ENCODE measurements around the gene MYBBP1A. TPM values are rescaled to one million over a fixed set of nuclear protein-coding genes. Genes with fewer than 3 reads are reported as not detected.

Gene MYBBP1A
- total and polyA plus RNA-seq, 2 donors: 21.5 to 36.9 TPM

- Histone ChIP-seq H3K4me1 (ENCODE audit: control insufficient read depth in 2 of 2, insufficient read depth in 2 of 2, low read length in 2 of 2) (peaks cover 0 to 11% of the 10 kb centered on the region in 2 donors), H3K27ac (ENCODE audit: low read depth in 1 of 2, low read length in 1 of 2) (no peak overlapping the region), H3K4me3 (ENCODE audit: low read length in 2 of 2) (no peak overlapping the region), H3K36me3 (ENCODE audit: control insufficient read depth in 2 of 2, insufficient read depth in 2 of 2, low read length in 1 of 2) (no peaks in the 10 kb centered on the region), H3K9me3 (ENCODE audit: control insufficient read depth in 2 of 2, insufficient read depth in 1 of 2, low read length in 1 of 2) (peaks cover 0 to 3% of the 10 kb centered on the region in 2 donors), H3K27me3 (ENCODE audit: control insufficient read depth in 2 of 2, insufficient read depth in 1 of 2, low read length in 1 of 2) (peaks cover 1 to 45% of the 10 kb centered on the region in 2 donors)
- 87% methylated on average over 8 of the region's 8 CpGs for whole genome bisulfite sequencing
- DNase-seq (ENCODE audit: low read depth in 6 of 9, low spot score in 9 of 9): no peak
These were observed 22.3 kb upstream of the MYBBP1A start for GRCh38 chr17:4577386-4577993.

- peaks cover 0 to 3% of the 10 kb centered on the region in 2 donors for H3K9me3 ChIP-seq (ENCODE audit: control insufficient read depth in 2 of 2, insufficient read depth in 1 of 2, low read length in 1 of 2)
- DNase-seq (ENCODE audit: low read depth in 6 of 9, low spot score in 9 of 9): no peak
- 86% methylated on average over 18 of the region's 18 CpGs for WGBS
- peaks cover 0 to 39% of the 10 kb centered on the region in 2 donors for H3K27me3 ChIP-seq (ENCODE audit: control insufficient read depth in 2 of 2, insufficient read depth in 1 of 2, low read length in 1 of 2)
- H3K4me1 ChIP-seq (ENCODE audit: control insufficient read depth in 2 of 2, insufficient read depth in 2 of 2, low read length in 2 of 2): peaks cover 0 to 11% of the 10 kb centered on the region in 2 donors
- no peaks in the 10 kb centered on the region for H3K36me3 ChIP-seq (ENCODE audit: control insufficient read depth in 2 of 2, insufficient read depth in 2 of 2, low read length in 1 of 2)
- no peak overlapping the region for H3K27ac ChIP-seq (ENCODE audit: low read depth in 1 of 2, low read length in 1 of 2)
- no peak overlapping the region for H3K4me3 ChIP-seq (ENCODE audit: low read length in 2 of 2)
These were observed 21.6 kb upstream of the MYBBP1A start for GRCh38 chr17:4576729-4577322.

GRCh38 chr17:4576161-4576558 is 21.0 kb upstream of the MYBBP1A start:
- WGBS: 97% methylated on average over 6 of the region's 6 CpGs
- Histone ChIP-seq H3K27ac (ENCODE audit: low read depth in 1 of 2, low read length in 1 of 2) (no peak overlapping the region), H3K9me3 (ENCODE audit: control insufficient read depth in 2 of 2, insufficient read depth in 1 of 2, low read length in 1 of 2) (peaks cover 0 to 3% of the 10 kb centered on the region in 2 donors), H3K4me1 (ENCODE audit: control insufficient read depth in 2 of 2, insufficient read depth in 2 of 2, low read length in 2 of 2) (peaks cover 0 to 11% of the 10 kb centered on the region in 2 donors), H3K4me3 (ENCODE audit: low read length in 2 of 2) (no peak overlapping the region), H3K27me3 (ENCODE audit: control insufficient read depth in 2 of 2, insufficient read depth in 1 of 2, low read length in 1 of 2) (peaks cover 0 to 32% of the 10 kb centered on the region in 2 donors), H3K36me3 (ENCODE audit: control insufficient read depth in 2 of 2, insufficient read depth in 2 of 2, low read length in 1 of 2) (no peaks in the 10 kb centered on the region)
- no peak for DNase-seq (ENCODE audit: low read depth in 6 of 9, low spot score in 9 of 9)

GRCh38 chr17:4574448-4575045 is 19.4 kb upstream of the MYBBP1A start:
- Histone ChIP-seq H3K4me1 (ENCODE audit: control insufficient read depth in 2 of 2, insufficient read depth in 2 of 2, low read length in 2 of 2) (peaks cover 0 to 11% of the 10 kb centered on the region in 2 donors), H3K4me3 (ENCODE audit: low read length in 2 of 2) (no peak overlapping the region), H3K27me3 (ENCODE audit: control insufficient read depth in 2 of 2, insufficient read depth in 1 of 2, low read length in 1 of 2) (peaks cover 0 to 20% of the 10 kb centered on the region in 2 donors), H3K27ac (ENCODE audit: low read depth in 1 of 2, low read length in 1 of 2) (no peak overlapping the region), H3K36me3 (ENCODE audit: control insufficient read depth in 2 of 2, insufficient read depth in 2 of 2, low read length in 1 of 2) (no peaks in the 10 kb centered on the region), H3K9me3 (ENCODE audit: control insufficient read depth in 2 of 2, insufficient read depth in 1 of 2, low read length in 1 of 2) (peaks cover 0 to 3% of the 10 kb centered on the region in 2 donors)
- DNase-seq (ENCODE audit: low read depth in 6 of 9, low spot score in 9 of 9): no peak
- 97% methylated on average over 9 of the region's 9 CpGs for WGBS

GRCh38 chr17:4573669-4574068 is 18.5 kb upstream of the MYBBP1A start:
- Histone ChIP-seq H3K27ac (ENCODE audit: low read depth in 1 of 2, low read length in 1 of 2) (no peak overlapping the region), H3K9me3 (ENCODE audit: control insufficient read depth in 2 of 2, insufficient read depth in 1 of 2, low read length in 1 of 2) (peaks cover 0 to 3% of the 10 kb centered on the region in 2 donors), H3K4me1 (ENCODE audit: control insufficient read depth in 2 of 2, insufficient read depth in 2 of 2, low read length in 2 of 2) (peaks cover 0 to 11% of the 10 kb centered on the region in 2 donors), H3K36me3 (ENCODE audit: control insufficient read depth in 2 of 2, insufficient read depth in 2 of 2, low read length in 1 of 2) (no peaks in the 10 kb centered on the region), H3K27me3 (ENCODE audit: control insufficient read depth in 2 of 2, insufficient read depth in 1 of 2, low read length in 1 of 2) (peaks cover 0 to 20% of the 10 kb centered on the region in 2 donors), H3K4me3 (ENCODE audit: low read length in 2 of 2) (no peak overlapping the region)
- DNase-seq (ENCODE audit: low read depth in 6 of 9, low spot score in 9 of 9): peak in 1 of 9 donors; percentile 28
- 84% methylated on average over 7 of the region's 7 CpGs for WGBS

GRCh38 chr17:4573115-4573514 is 17.9 kb upstream of the MYBBP1A start:
- DNase-seq (ENCODE audit: low read depth in 6 of 9, low spot score in 9 of 9): no peak
- Histone ChIP-seq H3K4me1 (ENCODE audit: control insufficient read depth in 2 of 2, insufficient read depth in 2 of 2, low read length in 2 of 2) (peaks cover 0 to 11% of the 10 kb centered on the region in 2 donors), H3K9me3 (ENCODE audit: control insufficient read depth in 2 of 2, insufficient read depth in 1 of 2, low read length in 1 of 2) (peaks cover 0 to 3% of the 10 kb centered on the region in 2 donors), H3K27ac (ENCODE audit: low read depth in 1 of 2, low read length in 1 of 2) (no peak overlapping the region), H3K4me3 (ENCODE audit: low read length in 2 of 2) (no peak overlapping the region), H3K36me3 (ENCODE audit: control insufficient read depth in 2 of 2, insufficient read depth in 2 of 2, low read length in 1 of 2) (no peaks in the 10 kb centered on the region), H3K27me3 (ENCODE audit: control insufficient read depth in 2 of 2, insufficient read depth in 1 of 2, low read length in 1 of 2) (peaks cover 0 to 20% of the 10 kb centered on the region in 2 donors)
- WGBS: 92% methylated on average over 4 of the region's 4 CpGs

- Histone ChIP-seq H3K9me3 (ENCODE audit: control insufficient read depth in 2 of 2, insufficient read depth in 1 of 2, low read length in 1 of 2) (peaks cover 0 to 3% of the 10 kb centered on the region in 2 donors), H3K27me3 (ENCODE audit: control insufficient read depth in 2 of 2, insufficient read depth in 1 of 2, low read length in 1 of 2) (peaks cover 0 to 16% of the 10 kb centered on the region in 2 donors), H3K4me3 (ENCODE audit: low read length in 2 of 2) (no peak overlapping the region), H3K27ac (ENCODE audit: low read depth in 1 of 2, low read length in 1 of 2) (no peak overlapping the region), H3K36me3 (ENCODE audit: control insufficient read depth in 2 of 2, insufficient read depth in 2 of 2, low read length in 1 of 2) (no peaks in the 10 kb centered on the region), H3K4me1 (ENCODE audit: control insufficient read depth in 2 of 2, insufficient read depth in 2 of 2, low read length in 2 of 2) (peaks cover 0 to 7% of the 10 kb centered on the region in 2 donors)
- no peak for DNase-seq (ENCODE audit: low read depth in 6 of 9, low spot score in 9 of 9)
- 83% methylated on average over 9 of the region's 9 CpGs for WGBS
These were observed 16.9 kb upstream of the MYBBP1A start for GRCh38 chr17:4572131-4572530.

GRCh38 chr17:4569591-4569990 is 14.4 kb upstream of the MYBBP1A start:
- Histone ChIP-seq H3K4me3 (ENCODE audit: low read length in 2 of 2) (no peak overlapping the region), H3K4me1 (ENCODE audit: control insufficient read depth in 2 of 2, insufficient read depth in 2 of 2, low read length in 2 of 2) (peaks cover 0 to 3% of the 10 kb centered on the region in 2 donors), H3K36me3 (ENCODE audit: control insufficient read depth in 2 of 2, insufficient read depth in 2 of 2, low read length in 1 of 2) (no peaks in the 10 kb centered on the region), H3K27ac (ENCODE audit: low read depth in 1 of 2, low read length in 1 of 2) (no peak overlapping the region), H3K27me3 (ENCODE audit: control insufficient read depth in 2 of 2, insufficient read depth in 1 of 2, low read length in 1 of 2) (peaks cover 0 to 2% of the 10 kb centered on the region in 2 donors), H3K9me3 (ENCODE audit: control insufficient read depth in 2 of 2, insufficient read depth in 1 of 2, low read length in 1 of 2) (peaks cover 0 to 3% of the 10 kb centered on the region in 2 donors)
- peak in 1 of 9 donors; percentile 31 for DNase-seq (ENCODE audit: low read depth in 6 of 9, low spot score in 9 of 9)
- 95% methylated on average over 1 of the region's 1 CpG for WGBS

- peak in 4 of 9 donors; percentile 30 to 60 (median 35) for DNase-seq (ENCODE audit: low read depth in 6 of 9, low spot score in 9 of 9)
- Histone ChIP-seq H3K9me3 (ENCODE audit: control insufficient read depth in 2 of 2, insufficient read depth in 1 of 2, low read length in 1 of 2) (no peaks in the 10 kb centered on the region), H3K27ac (ENCODE audit: low read depth in 1 of 2, low read length in 1 of 2) (no peak overlapping the region), H3K4me3 (ENCODE audit: low read length in 2 of 2) (no peak overlapping the region), H3K36me3 (ENCODE audit: control insufficient read depth in 2 of 2, insufficient read depth in 2 of 2, low read length in 1 of 2) (no peaks in the 10 kb centered on the region), H3K4me1 (ENCODE audit: control insufficient read depth in 2 of 2, insufficient read depth in 2 of 2, low read length in 2 of 2) (peaks cover 0 to 11% of the 10 kb centered on the region in 2 donors), H3K27me3 (ENCODE audit: control insufficient read depth in 2 of 2, insufficient read depth in 1 of 2, low read length in 1 of 2) (no peaks in the 10 kb centered on the region)
- 45% methylated on average over 5 of the region's 5 CpGs for WGBS
These were observed 11.6 kb upstream of the MYBBP1A start for GRCh38 chr17:4566785-4567184.
